SHP77 treated with DMSO at 0.1 percent for 48 hours (cell line): Measurements from ENCODE around the gene CNNM4.

Experiments
- DNase-seq: peaks from one replicate; lab custom pipeline; 2025; lab: John Stamatoyannopoulos, UW

CNNM4 gene

GRCh38 chr2:96810783-96811192 is 50.1 kb downstream of the CNNM4 start:
- DNase-seq, result no peak

- no peak for DNase-seq
These were observed 51.2 kb downstream of the CNNM4 start for GRCh38 chr2:96811917-96812316.

GRCh38 chr2:96813656-96814055 is 53.0 kb downstream of the CNNM4 start:
- no peak for DNase-seq

GRCh38 chr2:96815326-96816126 is 54.8 kb downstream of the CNNM4 start:
- DNase-seq, result no peak

DNA sequence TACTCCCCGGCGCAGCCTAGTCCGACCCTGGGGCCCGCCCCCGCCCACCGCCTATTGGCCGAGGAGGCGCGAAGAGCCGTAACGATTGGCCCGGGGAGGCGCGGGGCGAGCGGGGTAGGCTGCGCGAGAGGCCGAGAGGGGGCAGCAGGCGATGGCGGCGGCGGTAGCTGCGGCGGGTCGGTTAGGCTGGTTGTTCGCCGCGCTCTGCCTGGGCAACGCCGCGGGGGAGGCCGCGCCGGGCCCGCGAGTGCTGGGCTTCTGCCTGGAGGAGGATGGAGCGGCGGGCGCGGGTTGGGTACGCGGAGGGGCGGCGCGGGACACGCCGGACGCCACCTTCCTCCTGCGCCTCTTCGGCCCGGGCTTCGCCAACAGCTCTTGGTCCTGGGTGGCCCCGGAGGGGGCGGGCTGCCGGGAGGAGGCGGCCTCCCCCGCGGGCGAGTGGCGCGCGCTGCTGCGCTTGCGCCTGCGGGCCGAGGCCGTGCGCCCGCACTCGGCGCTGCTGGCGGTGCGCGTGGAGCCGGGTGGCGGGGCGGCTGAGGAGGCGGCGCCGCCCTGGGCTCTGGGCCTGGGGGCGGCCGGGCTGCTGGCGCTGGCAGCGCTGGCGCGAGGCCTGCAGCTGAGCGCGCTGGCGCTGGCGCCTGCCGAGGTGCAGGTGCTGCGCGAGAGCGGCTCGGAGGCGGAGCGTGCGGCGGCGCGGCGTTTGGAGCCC is 55.6 kb downstream of the CNNM4 start, which contains the start of gene CNNM3:
TSS of gene CNNM3 (plus strand) at position 142 of the 709 bp plus-strand sequence. CDS start at position 152, 10 bp downstream.
- peak; percentile 79 for DNase-seq

- DNase-seq, result no peak
These were observed 56.4 kb downstream of the CNNM4 start for GRCh38 chr2:96816836-96817702.

- no peak for DNase-seq
These were observed 57.2 kb downstream of the CNNM4 start for GRCh38 chr2:96817882-96818281.

DNA sequence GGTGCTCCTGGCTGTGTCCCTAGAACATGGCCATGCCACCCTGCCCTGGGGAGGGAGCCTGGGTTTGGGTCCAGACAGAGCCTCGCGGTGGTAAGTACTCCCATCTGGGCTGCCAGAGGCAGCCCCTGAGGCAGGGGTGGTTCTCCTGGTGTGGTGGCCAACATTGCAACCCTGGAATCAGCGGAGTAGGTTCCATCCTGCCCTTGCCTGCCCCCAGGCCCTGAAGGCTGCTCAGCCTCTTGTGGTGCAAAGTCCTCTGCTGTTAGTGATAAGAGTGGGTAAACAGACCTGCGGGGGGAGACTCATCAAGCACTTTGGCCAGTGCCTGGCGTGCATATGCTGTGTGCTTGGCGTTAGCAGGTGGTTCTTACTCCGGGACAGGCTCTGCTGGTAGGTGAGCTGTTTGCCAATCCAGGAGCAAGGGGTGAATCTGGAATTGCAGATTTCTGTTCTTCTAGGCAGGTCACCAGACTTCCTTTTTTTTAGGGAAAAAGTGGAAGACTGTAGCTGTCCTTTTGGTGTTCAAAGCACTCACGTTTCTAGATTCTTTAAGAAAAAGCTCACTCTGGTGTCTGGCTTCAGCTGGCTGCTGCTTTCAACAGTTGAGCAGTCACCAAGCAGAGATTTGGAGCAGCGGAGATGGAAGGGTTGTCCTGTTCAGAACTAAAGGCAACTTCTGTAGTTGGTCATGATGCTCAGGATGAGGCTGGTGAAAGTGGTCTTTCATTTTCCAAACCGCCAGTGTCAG is 58.6 kb downstream of the CNNM4 start:
- DNase-seq, result no peak

- DNase-seq, result no peak
These were observed 59.3 kb downstream of the CNNM4 start for GRCh38 chr2:96819876-96820511.

GRCh38 chr2:96821113-96821675 is 60.5 kb downstream of the CNNM4 start:
- DNase-seq, result no peak

DNA sequence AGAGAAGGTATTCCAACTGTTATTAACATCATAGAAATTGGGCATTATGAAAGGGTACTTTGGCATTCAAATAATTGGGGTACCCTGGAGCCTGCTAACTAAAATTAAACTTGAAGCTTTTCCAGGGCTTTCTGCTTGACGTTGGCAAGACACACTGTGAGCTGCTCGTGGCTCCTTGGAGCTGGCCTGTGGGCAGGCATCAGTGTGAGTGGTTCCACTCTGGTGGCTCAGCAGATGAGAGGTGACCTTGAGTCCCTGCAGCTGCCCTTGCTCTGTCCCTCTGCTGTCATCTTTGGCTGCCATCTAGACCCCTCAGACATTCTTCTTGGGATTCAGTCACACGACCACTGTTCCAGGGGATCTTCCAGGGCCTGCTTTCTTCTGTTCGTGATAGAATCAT is 62.1 kb downstream of the CNNM4 start:
- DNase-seq, result no peak

- no peak for DNase-seq
These were observed 62.5 kb downstream of the CNNM4 start for GRCh38 chr2:96823198-96823597.

GRCh38 chr2:96824079-96824870 is 63.6 kb downstream of the CNNM4 start:
- DNase-seq, result no peak

DNA sequence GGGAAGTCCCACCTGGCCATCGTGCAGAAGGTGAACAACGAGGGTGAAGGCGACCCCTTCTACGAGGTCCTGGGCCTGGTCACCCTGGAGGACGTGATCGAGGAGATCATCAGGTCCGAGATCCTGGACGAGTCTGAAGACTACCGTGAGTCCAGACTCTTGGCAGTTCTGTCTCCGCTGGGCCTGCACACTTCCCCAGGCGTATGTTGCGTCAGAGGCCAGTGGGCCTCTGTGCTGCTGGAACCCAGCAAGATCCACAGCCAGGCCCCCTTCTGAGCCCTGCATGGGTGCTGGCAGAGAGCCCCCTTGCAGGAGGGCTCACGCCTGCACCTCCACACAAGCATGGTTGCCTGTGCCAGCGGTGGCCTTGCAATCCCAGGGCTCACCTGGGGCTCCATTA is 64.4 kb downstream of the CNNM4 start:
- no peak for DNase-seq

GRCh38 chr2:96826546-96827278 is 66.0 kb downstream of the CNNM4 start:
- no peak for DNase-seq

GRCh38 chr2:96828436-96828835 is 67.7 kb downstream of the CNNM4 start:
- DNase-seq, result no peak

DNA sequence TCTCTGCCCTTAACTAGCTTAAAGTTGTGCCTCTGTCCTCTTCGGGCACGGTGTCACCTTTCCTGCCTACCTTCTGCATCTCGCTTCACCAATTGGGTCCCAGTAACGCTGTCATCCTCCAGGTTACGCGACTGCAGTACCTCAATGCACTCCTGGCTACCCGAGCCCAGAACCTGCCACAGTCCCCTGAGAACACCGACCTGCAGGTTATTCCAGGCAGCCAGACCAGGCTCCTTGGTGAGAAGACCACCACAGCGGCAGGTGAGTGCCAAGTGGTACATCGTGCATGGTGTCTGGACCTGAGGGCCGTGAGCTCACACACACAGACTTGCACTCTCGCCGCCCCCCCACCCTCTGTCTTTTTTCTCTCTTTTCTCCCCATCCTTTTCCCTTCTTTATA is 68.2 kb downstream of the CNNM4 start:
- DNase-seq, result no peak

- no peak for DNase-seq
These were observed 69.4 kb downstream of the CNNM4 start for GRCh38 chr2:96830044-96830562.

- no peak for DNase-seq
These were observed 71.0 kb downstream of the CNNM4 start for GRCh38 chr2:96831679-96832078.
